Caco-2 (cell line): Measurements from ENCODE around the gene FARP1. TPM values are rescaled to one million over a fixed set of nuclear protein-coding genes. Genes with fewer than 3 reads are reported as not detected.

ENCODE experiments used
- BruUV-seq: library from RNA; stranded (reverse); fragments of 400-500 nt; replicated peaks from 2 replicates; lab custom pipeline; 2021; lab: Mats Ljungman, UMichigan
- CTCF ChIA-PET: fragments of 300-600 bp; sonication (Branson Sonifier 250); formaldehyde crosslinking; loops from one replicate; lab custom pipeline; 2022; ENCODE audit warnings: antibody characterized with exemption; lab: Charles Lee
- POLR2A ChIA-PET: fragments of 300-600 bp; sonication (Branson Sonifier 250); formaldehyde crosslinking; loops from one replicate; lab custom pipeline; 2022; ENCODE audit warnings: antibody characterized with exemption; lab: Charles Lee
- DNase-seq, 2 experiments: peaks; one replicate each; pipeline versions ENCODE4 v3.0.0 to v3.0.0-alpha.2; 2020 to 2022
- H3K27me3 ChIP-seq: replicated peaks from 2 replicates; pipeline ENCODE4 v1.6.0; 2011; ENCODE audit warnings: low read length; ENCODE audit not compliant: control insufficient read depth, insufficient read depth
- H3K36me3 ChIP-seq: 2 replicates; pipeline ENCODE4 v1.5.1; 2011; ENCODE audit warnings: low read length; ENCODE audit not compliant: control insufficient read depth, insufficient read depth
- H3K4me1 ChIP-seq: fragments of 250-450 bp; sonication (Bioruptor Pico); 2 replicates; pipeline ENCODE4 v1.5.1; 2020; ENCODE audit warnings: mild to moderate bottlenecking
- H3K4me3 ChIP-seq: 2 replicates; pipeline ENCODE4 v1.5.1; 2011; ENCODE audit warnings: low read depth, mild to moderate bottlenecking, control low read depth, low read length
- H3K9me3 ChIP-seq: fragments of 250-450 bp; sonication (Bioruptor Pico); 2 replicates; pipeline ENCODE4 v1.5.1; 2020; ENCODE audit warnings: mild to moderate bottlenecking, moderate library complexity
- H3K27ac Mint-ChIP-seq: one replicate; pipeline ENCODE4 v1.8.0; 2022; ENCODE audit warnings: mixed read lengths; ENCODE audit not compliant: unreplicated experiment
- H3K27me3 Mint-ChIP-seq: one replicate; pipeline ENCODE4 v1.8.0; 2022; ENCODE audit warnings: mixed read lengths; ENCODE audit not compliant: insufficient read depth, unreplicated experiment
- H3K36me3 Mint-ChIP-seq: one replicate; pipeline ENCODE4 v1.8.0; 2022; ENCODE audit warnings: mild to moderate bottlenecking, mixed read lengths; ENCODE audit not compliant: insufficient read depth, unreplicated experiment
- H3K4me1 Mint-ChIP-seq: one replicate; pipeline ENCODE4 v1.8.0; 2022; ENCODE audit warnings: low read depth, mixed read lengths; ENCODE audit not compliant: unreplicated experiment
- H3K4me3 Mint-ChIP-seq: one replicate; pipeline ENCODE4 v1.8.0; 2022; ENCODE audit warnings: mild to moderate bottlenecking, moderate library complexity, mixed read lengths; ENCODE audit not compliant: unreplicated experiment
- H3K9me3 Mint-ChIP-seq: one replicate; pipeline ENCODE4 v1.8.0; 2022; ENCODE audit warnings: mixed read lengths; ENCODE audit not compliant: unreplicated experiment
- CTCF ChIP-seq, 2 experiments: fragments of 200-600 bp in 1 of 2; IDR thresholded peaks; 1 replicate in 1 of 2; 2 replicates in 1 of 2; pipeline versions ENCODE4 v1.5.1 to v1.8.0; 2011 to 2022; ENCODE audit warnings: antibody characterized with exemption in 1 of 2, control low read depth in 1 of 2, inconsistent platforms in 1 of 2, low read depth in 1 of 2, low read length in 1 of 2, mild to moderate bottlenecking in 1 of 2, moderate library complexity in 1 of 2; ENCODE audit not compliant: insufficient read depth in 1 of 2, severe bottlenecking in 1 of 2, unreplicated experiment in 1 of 2
- intact Hi-C: fragments of 100-400 bp; cut with micrococcal nuclease; formaldehyde crosslinking; loops from one replicate; pipeline ENCODE4 v1.10.0; 2022; ENCODE audit not compliant: unreplicated experiment
- total RNA-seq: library from RNA; stranded (reverse); gene quantifications from 2 replicates; pipeline ENCODE4 v1.2.3, GENCODE V29; 2022

FARP1 gene
- total RNA-seq, 1 experiment from 2014 or later, result 189 TPM

GRCh38 chr13:98460516-98460915 is 317.6 kb downstream of the FARP1 start:
- Histone ChIP-seq H3K4me1 (no peaks in the 10 kb centered on the region), H3K9me3 (no peaks in the 10 kb centered on the region), H3K4me3 (no peak overlapping the region), H3K27me3 (no peaks in the 10 kb centered on the region), H3K36me3 (peaks cover 5% of the 10 kb centered on the region)
- no peak overlapping the region for H3K27ac Mint-ChIP-seq
- no peak for TF ChIP-seq CTCF (IDR thresholded peaks at IDR 0.05; ENCODE audit: insufficient read depth in 1 of 2, low read depth in 1 of 2, low read length in 1 of 2, severe bottlenecking in 1 of 2, unreplicated experiment in 1 of 2)
- no peak overlapping the region for H3K4me3 Mint-ChIP-seq
- DNase-seq, result no peak
- intact Hi-C loops, result no loop called here
- no TSS peak for BruUV-seq
- peaks cover 24% of the 10 kb centered on the region for H3K4me1 Mint-ChIP-seq
- H3K27me3 Mint-ChIP-seq, result no peaks in the 10 kb centered on the region
- ChIA-PET POLR2A (no interaction called here), CTCF (interaction anchor here (0.7 to 1.4 kb wide), 2 partner anchors 192 to 423 kb away, joined by 3 to 6 read pairs; no protein-coding TSS in a partner anchor)
- H3K36me3 Mint-ChIP-seq, result peaks cover 97% of the 10 kb centered on the region
- H3K9me3 Mint-ChIP-seq, result no peaks in the 10 kb centered on the region

GRCh38 chr13:98461486-98462240 is 318.8 kb downstream of the FARP1 start:
- Histone ChIP-seq H3K4me1 (no peaks in the 10 kb centered on the region), H3K4me3 (no peak overlapping the region), H3K9me3 (no peaks in the 10 kb centered on the region), H3K27me3 (no peaks in the 10 kb centered on the region), H3K36me3 (peaks cover 3% of the 10 kb centered on the region)
- Mint-ChIP-seq H3K4me1 (peaks cover 24% of the 10 kb centered on the region), H3K4me3 (no peak overlapping the region), H3K9me3 (no peaks in the 10 kb centered on the region), H3K27ac (peak overlapping the region; percentile 58), H3K36me3 (peaks cover 94% of the 10 kb centered on the region), H3K27me3 (no peaks in the 10 kb centered on the region)
- BruUV-seq, result no TSS peak
- CTCF ChIA-PET, result interaction anchor here (0.7 to 1.4 kb wide), 2 partner anchors 191 to 212 kb away, joined by 3 to 6 read pairs; no protein-coding TSS in a partner anchor
- intact Hi-C loops, result no loop called here
- no peak for DNase-seq
- no peak for TF ChIP-seq CTCF (IDR thresholded peaks at IDR 0.05; ENCODE audit: insufficient read depth in 1 of 2, low read depth in 1 of 2, low read length in 1 of 2, severe bottlenecking in 1 of 2, unreplicated experiment in 1 of 2)
- POLR2A ChIA-PET, result no interaction called here

- H3K27me3 Mint-ChIP-seq, result no peaks in the 10 kb centered on the region
- intact Hi-C loops, result no loop called here
- H3K27ac Mint-ChIP-seq, result peak overlapping the region; percentile 58
- Histone ChIP-seq H3K4me3 (no peak overlapping the region), H3K9me3 (no peaks in the 10 kb centered on the region), H3K4me1 (no peaks in the 10 kb centered on the region), H3K27me3 (no peaks in the 10 kb centered on the region), H3K36me3 (peaks cover 3% of the 10 kb centered on the region)
- H3K36me3 Mint-ChIP-seq, result peaks cover 94% of the 10 kb centered on the region
- H3K9me3 Mint-ChIP-seq, result no peaks in the 10 kb centered on the region
- TF ChIP-seq CTCF (IDR thresholded peaks at IDR 0.05; ENCODE audit: insufficient read depth in 1 of 2, low read depth in 1 of 2, low read length in 1 of 2, severe bottlenecking in 1 of 2, unreplicated experiment in 1 of 2), result no peak
- no TSS peak for BruUV-seq
- DNase-seq, result no peak
- peak overlapping the region; percentile 17 for H3K4me3 Mint-ChIP-seq
- POLR2A ChIA-PET, result no interaction called here
- CTCF ChIA-PET, result interaction anchor here (1.4 kb wide), 1 partner anchor 191 kb away, joined by 6 read pairs; no protein-coding TSS in a partner anchor
- H3K4me1 Mint-ChIP-seq, result peaks cover 24% of the 10 kb centered on the region
Observed at GRCh38 chr13:98462241-98462882, 319.5 kb downstream of the FARP1 start.
